HG02763 (cell line): ENCODE results near the gene CKS2.
"Not testable (repeated sequence)": the region's sequence is repeated elsewhere in the genome, so short reads cannot be mapped to it uniquely, and the experiment has no call there.

Experiments used
- ATAC-seq: cut with Tn5 transposase; IDR thresholded peaks from one replicate; pipeline ENCODE4 v1.9.1; 2021; ENCODE audit warnings: mild to moderate bottlenecking, moderate library complexity; ENCODE audit not compliant: unreplicated experiment

CKS2 gene

DNA sequence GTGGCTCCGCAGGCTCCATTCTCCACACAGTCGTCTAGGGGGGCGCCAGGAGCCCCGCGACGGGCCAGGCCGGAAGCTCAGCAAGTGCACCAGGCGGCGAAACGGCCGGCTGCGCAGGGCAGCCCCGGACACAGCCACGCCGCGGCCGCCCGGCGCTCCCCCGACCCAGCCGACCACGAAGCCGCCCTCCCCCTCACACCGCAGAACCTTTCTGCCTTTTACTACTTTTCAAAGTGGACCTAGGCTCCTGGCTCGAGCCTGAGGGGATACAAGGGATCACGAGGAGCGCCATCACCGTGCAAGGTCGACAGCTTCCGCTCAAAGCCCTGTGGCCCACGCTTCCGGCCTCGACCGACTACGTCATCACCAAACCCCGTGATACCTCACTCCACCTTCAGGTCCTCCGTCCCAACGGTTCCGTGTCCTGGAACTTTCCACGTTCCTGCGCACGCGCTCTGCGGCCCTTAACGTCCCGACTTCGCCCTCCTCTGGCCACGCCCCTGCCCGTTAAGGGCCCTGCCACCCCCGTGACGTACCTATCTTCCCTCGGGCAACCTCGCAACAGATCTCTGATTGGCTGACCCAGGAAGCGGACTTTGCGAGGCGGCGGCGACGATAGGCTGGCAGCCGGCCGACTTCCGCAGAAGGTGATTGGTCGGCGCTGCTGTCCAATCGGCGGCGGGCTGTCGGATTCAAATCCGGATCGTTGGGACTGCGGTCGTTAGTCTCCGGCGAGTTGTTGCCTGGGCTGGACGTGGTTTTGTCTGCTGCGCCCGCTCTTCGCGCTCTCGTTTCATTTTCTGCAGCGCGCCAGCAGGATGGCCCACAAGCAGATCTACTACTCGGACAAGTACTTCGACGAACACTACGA, at the start of gene CKS2:
Gene CKS2, plus strand, starts transcription at position 721 of the 871 bp plus-strand sequence. Its CDS starts 98 bp downstream, at position 819.
- ATAC-seq: peak; percentile 93

DNA sequence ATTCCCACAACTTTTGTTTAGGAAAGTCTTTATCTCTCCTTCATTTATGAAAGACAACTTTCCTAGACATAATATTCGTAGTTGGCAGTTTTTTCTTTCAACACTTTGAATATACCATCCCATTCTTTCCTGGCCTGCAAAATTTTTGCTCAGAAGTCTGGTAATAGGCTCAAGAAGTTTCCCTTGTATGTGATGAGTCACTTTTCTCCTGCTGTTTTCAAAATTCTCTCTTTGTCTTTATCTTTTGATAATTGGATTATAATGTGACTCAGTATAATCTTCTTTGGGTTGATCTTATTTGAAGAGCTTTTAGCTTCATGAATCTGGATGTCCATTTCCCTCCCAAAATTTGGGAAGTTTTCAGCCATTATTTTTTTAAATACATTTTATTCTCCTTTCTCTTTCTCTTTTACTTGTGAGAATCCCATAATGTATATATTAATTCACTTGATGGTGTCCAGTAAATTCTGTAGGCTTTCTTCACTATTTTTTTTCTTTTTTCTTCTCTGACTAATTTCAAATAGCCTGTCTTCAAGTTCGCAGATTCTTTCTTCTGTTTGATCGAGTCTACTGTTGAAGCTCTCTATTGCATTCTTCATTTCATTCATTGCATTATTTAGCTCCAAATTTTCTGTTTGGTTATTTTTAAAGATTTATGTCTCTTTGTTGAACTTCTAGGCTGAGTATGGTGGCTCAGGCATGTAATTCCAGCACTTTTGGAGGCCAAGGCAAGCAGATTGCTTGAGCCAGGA, 37.3 kb upstream of the CKS2 start:
- ATAC-seq: no peak

DNA sequence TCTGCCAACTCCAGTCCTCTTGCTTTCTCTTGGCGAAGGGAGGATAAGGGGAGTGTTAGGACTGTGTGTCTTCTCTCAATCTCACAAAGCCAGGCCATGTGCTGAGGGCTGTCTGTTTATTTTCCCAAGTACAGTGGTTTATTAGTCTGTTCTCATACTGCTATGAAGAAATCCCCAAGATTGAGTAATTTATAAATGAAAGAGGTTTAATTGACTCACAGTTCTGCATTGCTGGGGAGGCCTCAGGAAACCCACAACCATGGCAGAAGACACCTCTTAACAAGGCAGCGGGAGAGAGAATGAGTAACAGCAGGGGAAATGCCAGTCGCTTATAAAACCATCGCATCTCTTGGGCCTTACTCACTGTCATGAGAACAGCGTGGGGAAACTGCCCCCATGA, 36.2 kb upstream of the CKS2 start:
- ATAC-seq: no peak

DNA sequence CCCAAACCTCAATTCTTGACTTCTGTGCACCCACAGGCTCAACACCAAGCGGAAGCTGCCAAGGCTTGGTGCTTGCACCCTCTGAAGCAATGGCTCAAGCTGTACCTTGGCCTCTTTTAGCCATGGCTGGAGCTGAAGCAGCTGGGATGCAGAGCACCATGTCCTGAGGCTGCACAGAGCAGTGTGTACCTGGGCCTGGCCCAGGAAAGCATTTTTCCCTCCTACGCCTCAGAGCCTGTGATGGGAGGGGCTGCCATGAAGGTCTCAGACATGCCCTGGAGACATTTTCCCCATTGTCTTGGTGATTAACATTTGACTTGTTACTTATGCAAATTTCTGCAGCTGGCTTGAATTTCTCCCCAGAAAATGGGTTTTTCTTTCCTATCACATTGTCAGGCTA, 35.0 kb upstream of the CKS2 start:
- ATAC-seq: not testable (repeated sequence)

DNA sequence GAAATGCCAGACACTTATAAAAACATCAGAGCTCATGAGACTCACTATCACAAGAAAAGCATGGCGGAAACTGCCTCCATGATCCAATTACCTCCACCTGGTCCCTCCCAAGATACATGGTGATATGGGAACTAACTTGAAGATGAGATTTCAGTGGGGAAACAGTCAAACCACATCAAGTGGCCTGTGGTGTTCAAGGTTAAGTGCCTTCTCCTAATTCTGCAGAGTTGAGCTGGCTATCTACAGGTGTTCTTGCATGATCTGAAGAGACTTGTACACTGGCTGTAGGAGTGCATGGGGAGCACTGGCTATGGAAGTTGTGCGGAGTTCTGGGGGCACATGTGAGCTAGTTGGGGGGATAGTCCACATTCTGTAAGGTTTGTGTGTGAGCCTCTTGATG, 34.0 kb upstream of the CKS2 start:
- ATAC-seq: no peak

DNA sequence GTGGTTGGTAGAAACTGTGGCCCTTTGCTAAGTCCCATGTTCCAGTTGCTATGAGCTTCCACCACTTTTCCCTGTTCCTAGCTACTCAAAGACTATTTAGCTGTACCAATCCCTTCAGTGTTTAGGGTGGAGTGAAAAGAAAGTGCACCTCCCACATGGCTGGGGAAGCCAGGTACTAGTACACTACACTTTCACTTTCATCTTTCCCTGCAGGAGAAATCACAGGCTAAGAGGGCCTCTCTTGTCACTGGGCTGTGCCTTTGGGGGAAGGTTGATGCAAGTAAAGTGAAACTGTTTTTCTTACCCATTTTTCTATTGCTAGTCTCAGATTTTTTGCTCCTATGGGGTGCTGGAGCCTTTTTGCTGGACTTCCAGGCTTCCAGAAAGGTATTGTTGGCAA, 33.5 kb upstream of the CKS2 start:
- ATAC-seq: no peak

- ATAC-seq: no peak
Measured at GRCh38 chr9:89278551-89278950, 32.4 kb upstream of the CKS2 start.

DNA sequence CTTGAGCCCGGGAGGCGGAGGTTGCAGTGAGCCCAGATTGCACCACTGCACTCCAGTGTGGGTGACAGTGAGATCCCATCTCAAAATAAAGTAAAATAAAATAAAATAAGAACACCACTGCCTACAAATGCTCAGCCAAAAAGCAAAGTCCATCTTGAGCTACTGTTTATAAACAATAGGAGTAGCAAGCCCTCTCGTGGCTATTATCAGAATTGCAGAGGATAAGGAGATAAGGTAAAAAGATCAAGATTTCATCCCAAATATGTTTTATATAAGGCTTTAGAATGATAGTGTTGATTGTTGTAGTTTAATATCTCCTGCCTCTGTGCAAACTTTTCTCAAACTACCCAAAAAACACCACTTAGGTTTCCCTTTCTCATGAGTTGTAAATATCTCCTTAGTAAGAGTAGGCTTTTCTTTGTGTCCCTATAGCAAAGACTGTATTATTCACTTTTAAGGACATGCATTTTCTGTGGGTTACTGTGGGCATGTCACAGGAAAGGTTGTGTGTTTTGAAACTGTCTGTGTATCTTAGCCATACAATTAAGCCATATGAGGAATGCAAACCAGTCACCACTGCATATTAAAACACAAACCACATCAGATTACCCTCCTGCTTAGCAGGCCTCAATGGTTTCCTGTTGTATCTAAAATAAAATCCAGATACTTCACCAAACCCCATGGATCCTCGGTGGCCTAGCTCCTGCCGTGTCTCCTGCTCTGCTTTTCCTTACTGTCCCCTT, 31.8 kb upstream of the CKS2 start:
- no peak for ATAC-seq

DNA sequence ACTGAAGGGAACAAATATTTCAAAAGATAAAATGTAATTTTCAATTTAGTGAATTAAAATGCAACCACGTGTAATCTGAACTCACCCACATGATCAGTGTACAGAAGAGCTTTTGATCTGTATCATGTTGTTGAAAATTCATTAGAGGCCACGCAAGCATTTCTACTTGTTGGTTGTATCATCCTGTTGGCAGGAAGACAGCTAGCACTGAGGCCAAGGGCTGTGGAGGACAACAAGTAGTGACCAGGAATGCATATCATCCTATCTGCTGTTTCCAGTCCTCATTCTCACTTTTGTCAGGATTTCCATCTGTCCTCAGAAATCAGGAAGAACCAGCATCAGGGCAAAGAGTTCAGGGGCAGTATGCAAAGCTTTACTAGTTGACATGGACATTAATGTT, 29.9 kb upstream of the CKS2 start:
- ATAC-seq: no peak

DNA sequence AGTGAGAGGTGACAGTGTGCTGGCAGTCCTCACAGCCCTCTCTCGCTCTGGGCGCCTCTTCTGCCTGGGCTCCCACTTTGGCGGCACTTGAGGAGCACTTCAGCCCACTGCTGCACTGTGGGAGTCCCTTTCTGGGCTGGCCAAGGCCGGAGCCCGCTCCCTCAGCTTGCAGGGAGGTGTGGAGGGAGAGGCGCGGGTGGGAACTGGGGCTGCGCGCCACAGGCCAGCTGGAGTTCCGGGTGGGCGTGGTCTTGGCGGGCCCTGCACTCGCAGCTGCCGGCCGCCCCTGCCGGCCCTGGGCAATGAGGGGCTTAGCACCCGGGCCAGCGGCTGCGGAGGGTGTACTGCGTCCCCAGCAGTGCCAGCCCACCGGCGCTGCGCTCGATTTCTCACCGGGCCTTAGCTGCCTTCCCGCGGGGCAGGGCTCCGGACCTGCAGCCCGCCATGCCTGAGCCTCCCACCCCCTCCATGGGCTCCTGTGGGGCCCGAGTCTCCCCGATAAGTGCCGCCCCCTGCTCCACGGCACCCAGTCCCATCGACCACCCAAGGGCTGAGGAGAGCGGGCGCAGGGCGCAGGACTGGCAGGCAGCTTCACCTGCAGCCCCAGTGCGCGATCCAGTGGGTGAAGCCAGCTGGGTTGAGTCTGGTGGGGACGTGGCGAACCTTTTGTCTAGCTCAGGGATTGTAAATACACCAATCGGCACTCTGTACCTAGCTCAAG, 28.6 kb upstream of the CKS2 start:
- ATAC-seq: not testable (repeated sequence)

DNA sequence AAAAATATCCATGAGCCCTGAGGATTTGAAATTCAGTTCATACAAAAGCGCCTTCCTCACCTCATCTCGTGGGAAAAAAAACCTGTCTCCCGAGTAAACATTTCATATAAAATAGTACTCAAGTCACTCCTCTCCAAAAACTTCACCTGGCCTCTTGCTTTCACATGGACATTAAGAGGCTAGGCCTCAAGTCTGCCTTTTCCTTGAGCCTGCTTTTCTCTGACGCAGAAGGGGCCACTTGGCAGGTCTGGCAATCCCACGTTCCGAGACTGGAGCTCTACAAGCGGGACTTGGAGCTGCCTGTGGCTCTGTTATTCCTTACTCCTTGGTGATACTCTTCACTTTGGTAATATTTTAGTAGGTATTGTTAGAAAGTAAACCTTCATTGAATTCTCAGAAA, 26.9 kb upstream of the CKS2 start:
- ATAC-seq: no peak

DNA sequence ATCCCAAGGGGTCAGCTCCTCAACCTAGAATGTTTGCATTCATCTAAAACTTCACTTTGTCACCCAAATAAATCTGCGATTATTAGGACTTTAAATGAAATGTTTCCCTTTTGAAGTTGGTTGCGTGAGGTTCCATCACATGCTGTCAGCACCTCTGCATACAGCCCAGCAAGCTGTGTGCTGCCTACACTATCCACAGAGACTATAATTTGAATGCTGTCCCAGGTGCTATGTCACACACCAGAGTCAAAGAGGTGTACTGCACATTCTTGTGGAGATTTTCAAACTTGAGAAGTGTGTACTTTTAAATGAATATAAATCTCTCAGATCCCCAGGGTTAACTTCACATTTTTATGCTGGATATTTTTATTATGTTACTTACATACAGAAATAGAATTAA, 19.3 kb upstream of the CKS2 start:
- no peak for ATAC-seq

DNA sequence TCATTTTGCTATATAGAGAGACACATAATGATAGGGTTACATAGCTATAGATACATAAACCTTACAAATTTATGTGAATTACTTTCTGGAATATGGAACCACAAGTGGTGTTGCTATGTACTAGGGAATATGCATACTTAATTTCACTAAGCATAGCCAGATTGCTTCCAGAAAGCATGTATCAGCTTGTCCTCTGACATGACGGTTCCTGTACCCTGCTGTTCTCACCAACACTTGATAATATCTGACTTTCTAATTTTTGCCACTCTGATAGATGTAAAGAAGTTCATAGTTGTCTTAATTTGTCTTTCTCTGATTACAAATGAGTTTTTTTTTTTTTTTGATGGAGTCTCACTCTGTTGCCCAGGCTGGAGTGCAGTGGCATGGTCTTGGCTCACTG, 18.0 kb upstream of the CKS2 start:
- no peak for ATAC-seq

DNA sequence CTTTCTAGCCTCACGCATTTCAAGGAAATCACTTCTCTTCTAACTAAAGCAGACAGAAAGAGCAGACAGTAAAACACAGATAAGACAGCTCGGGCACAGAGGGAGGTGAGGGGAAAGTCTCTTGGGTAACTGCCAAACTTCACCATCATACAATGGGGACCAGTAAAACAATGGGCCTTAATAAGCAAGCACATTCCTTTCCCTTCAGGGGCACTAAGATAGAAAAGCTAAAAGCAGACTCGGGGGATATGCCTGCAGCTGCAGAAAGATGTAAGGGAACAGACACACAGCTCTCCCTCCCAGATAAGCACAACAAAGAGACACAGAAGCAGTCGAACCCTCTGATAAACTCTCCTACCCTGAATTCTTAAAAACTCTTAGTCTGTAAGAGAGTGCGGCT, 15.6 kb upstream of the CKS2 start:
- no peak for ATAC-seq

DNA sequence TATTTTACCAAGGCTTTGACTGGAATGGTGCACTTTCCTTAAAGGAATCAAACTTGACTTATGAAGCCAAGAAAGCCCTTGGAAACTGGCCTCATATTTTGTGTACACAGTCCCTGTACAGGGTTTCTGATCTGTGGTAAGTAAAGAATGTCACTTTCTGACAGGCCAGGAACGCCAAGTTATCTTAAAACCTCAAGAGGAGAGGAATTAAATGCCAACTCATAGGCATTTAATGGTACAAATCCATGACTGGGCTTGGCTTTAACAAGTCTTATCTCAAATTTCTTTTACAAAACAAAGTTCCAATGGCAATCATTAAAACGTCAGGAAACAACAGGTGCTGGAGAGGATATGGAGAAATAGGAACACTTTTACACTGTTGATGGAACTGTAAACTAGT, 9.0 kb upstream of the CKS2 start:
- ATAC-seq: not testable (repeated sequence)

DNA sequence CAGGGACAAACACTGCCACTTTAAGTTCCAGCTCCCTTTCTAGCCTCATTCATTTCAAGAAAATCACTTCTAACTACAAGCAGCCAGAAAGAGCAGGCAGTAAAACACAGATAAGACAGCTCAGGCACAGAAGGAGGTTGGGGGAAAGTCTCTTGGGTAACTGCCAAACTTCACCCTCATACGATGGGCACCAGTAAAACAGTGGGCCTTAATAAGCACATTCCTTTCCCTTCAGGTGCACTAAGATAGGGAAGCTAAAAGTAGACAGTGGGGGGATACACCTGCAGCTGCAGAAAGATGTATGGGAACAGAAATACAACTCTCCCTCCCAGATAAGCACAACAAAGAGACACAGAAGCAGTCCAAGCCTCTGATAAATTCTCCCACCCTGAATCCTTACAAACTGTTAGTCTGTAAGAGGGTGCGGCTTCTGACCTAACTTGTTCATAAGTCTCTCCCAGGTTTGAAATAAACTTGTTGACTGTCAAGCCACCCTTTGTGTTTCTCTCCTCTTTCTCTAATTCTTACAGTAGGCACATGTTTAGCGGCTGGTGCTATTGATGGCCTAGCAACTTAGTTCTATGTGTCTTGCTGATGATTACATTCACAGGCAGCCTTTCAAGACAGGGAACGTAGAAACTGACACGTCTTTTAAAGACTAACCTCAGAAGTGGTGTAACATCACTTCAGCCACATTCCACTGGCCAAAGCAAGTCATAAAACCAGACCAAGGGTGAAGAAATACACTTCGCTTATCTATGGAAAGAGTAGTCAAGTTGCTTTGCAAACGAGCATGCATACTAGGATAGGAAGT, 6.8 kb upstream of the CKS2 start:
- ATAC-seq: no peak

DNA sequence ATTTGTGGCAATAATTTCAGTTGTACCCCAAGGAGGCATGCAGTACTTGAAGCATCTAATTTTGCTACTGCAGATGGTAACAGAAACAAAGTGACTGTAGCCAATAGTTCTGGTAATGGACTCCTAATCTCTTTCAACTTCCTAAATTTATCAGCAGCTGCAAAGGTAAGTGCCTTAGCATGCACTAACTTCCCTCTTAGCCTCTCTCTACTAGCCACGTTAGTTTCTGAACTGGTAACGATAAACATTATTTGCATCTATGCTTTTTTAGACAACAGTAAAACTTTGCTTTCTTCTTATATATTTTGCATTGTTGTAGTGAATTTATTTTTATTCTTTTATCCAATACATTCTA, 6.2 kb upstream of the CKS2 start:
- no peak for ATAC-seq

- ATAC-seq: no peak
Measured at GRCh38 chr9:89305868-89306267, 5.1 kb upstream of the CKS2 start.

DNA sequence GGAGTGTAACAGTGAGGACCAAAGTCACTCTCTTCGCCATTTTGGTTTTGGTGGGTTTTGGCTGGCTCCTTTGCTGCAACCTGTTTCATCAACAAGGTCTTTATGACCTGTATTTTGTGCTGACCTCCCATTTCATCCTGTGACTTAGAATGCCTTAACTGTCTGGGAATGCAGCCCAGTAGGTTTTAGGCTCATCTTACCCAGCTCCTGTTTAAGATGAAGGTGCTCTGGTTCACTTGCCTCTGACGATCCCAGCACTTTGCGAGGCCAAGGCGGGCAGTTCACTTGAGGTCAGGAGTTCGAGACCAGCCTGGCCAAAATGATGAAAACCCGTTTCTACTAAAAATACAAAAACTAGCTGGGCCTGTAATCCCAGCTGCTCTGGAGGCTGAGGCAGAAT, 1.8 kb upstream of the CKS2 start:
- ATAC-seq: no peak
